GM12878 (cell line): ENCODE measurements around the gene TNFAIP3. TPM values are rescaled to one million over a fixed set of nuclear protein-coding genes. Genes with fewer than 3 reads are reported as not detected.

ENCODE experiments used
- ASH2L ChIP-seq: fragments of 300-600, 200-600 bp; sonication (generic); IDR thresholded peaks from 2 replicates; pipeline ENCODE4 v1.6.1; 2017; ENCODE audit warnings: low read depth, mild to moderate bottlenecking, borderline replicate concordance
- CHD2 ChIP-seq: IDR thresholded peaks from 2 replicates; pipeline ENCODE4 v1.6.1; 2011; ENCODE audit warnings: low read depth, low read length, improper control_type of control experiment, borderline replicate concordance
- GATAD2B ChIP-seq: fragments of 450-650 bp; conservative IDR thresholded peaks from 2 replicates; pipeline ENCODE4 v1.6.1; 2017; ENCODE audit warnings: low read depth, mild to moderate bottlenecking, moderate library complexity
- HDAC6 ChIP-seq: fragments of 200-600 bp; sonication (generic); IDR thresholded peaks from one replicate; pipeline ENCODE4 v1.8.0; 2017; ENCODE audit warnings: antibody characterized with exemption; ENCODE audit not compliant: unreplicated experiment
- HDGF ChIP-seq: fragments of 450-650 bp; IDR thresholded peaks from 2 replicates; pipeline ENCODE4 v1.6.1; 2016; ENCODE audit warnings: antibody characterized with exemption
- IKZF2 ChIP-seq, 2 experiments: fragments of 450-650 bp; IDR thresholded peaks; 2 replicates each; pipeline ENCODE4 v1.6.1; 2017; ENCODE audit warnings: mild to moderate bottlenecking in 2 of 2, moderate library complexity in 2 of 2
- KAT2A ChIP-seq: conservative IDR thresholded peaks from 2 replicates; pipeline ENCODE4 v1.6.1; 2011; ENCODE audit warnings: low read depth, low read length; ENCODE audit not compliant: control insufficient read depth
- LARP7 ChIP-seq: fragments of 450-650 bp; IDR thresholded peaks from 2 replicates; pipeline ENCODE4 v1.6.1; 2017; ENCODE audit warnings: mild to moderate bottlenecking
- MEF2A ChIP-seq: IDR thresholded peaks from 2 replicates; pipeline ENCODE4 v1.6.1; 2011; ENCODE audit warnings: low read depth, mild to moderate bottlenecking, low read length, moderate library complexity; ENCODE audit not compliant: insufficient read depth
- NRF1 ChIP-seq: conservative IDR thresholded peaks from 2 replicates; pipeline ENCODE4 v1.6.1; 2011; ENCODE audit warnings: mild to moderate bottlenecking, low read depth, low read length, improper control_type of control experiment
- PAX8 ChIP-seq: fragments of 450-650 bp; IDR thresholded peaks from 2 replicates; pipeline ENCODE4 v1.6.1; 2017; ENCODE audit warnings: mild to moderate bottlenecking, moderate library complexity
- PML ChIP-seq: IDR thresholded peaks from 2 replicates; pipeline ENCODE4 v1.6.1; 2012; ENCODE audit warnings: low read length, inconsistent platforms
- TAF1 ChIP-seq: IDR thresholded peaks from 2 replicates; pipeline ENCODE4 v1.6.1; 2011; ENCODE audit warnings: mild to moderate bottlenecking, low read depth, low read length, borderline replicate concordance
- TCF7 ChIP-seq: IDR thresholded peaks from 2 replicates; pipeline ENCODE4 v1.6.1; 2014; ENCODE audit warnings: antibody characterized with exemption, borderline replicate concordance
- polyA plus RNA-seq, 11 experiments: library from polyadenylated mRNA; depleted of rRNA in 4 of 11; unstranded in 6 of 11; stranded (reverse) in 5 of 11; fragments of >200 nt; fragmentation: Nextera tagmentation in 4 of 11; fragmentation: Illumina TruSeq in 1 of 11; extraction: Ambion mirVana in 4 of 11; extraction: Trizol in 1 of 11; gene quantifications; 1 replicate in 1 of 11; 2 replicates in 10 of 11; pipeline versions ENCODE4 v1.2.1 to v1.2.3, GENCODE V29; 2011 to 2016; ENCODE audit warnings: inconsistent platforms in 2 of 11, missing spikeins in 2 of 11, low read depth in 1 of 11
- total RNA-seq, 4 experiments: library from RNA; depleted of rRNA in 3 of 4; stranded (reverse); fragments of >200 nt in 3 of 4; fragmentation: Illumina TruSeq in 1 of 4; extraction: Trizol in 1 of 4; gene quantifications; 2 replicates each; pipeline versions ENCODE4 v1.2.1 to v1.2.3, GENCODE V29; 2013 to 2021
- TF ChIP-seq, protein P1 (sequence below): fragments of 450-650 bp; IDR thresholded peaks from 2 replicates; pipeline ENCODE4 v1.6.1; 2018; ENCODE audit warnings: borderline replicate concordance, mild to moderate bottlenecking; ENCODE audit not compliant: partially characterized antibody
- TF ChIP-seq, protein P2 (sequence below): fragments of 450-650 bp; IDR thresholded peaks from 2 replicates; pipeline ENCODE4 v1.6.1; 2016; ENCODE audit warnings: mild to moderate bottlenecking, moderate library complexity, borderline replicate concordance
- TF ChIP-seq, protein P3 (sequence below): fragments of 450-650 bp; formaldehyde crosslinking; IDR thresholded peaks from 2 replicates; pipeline ENCODE4 v1.4.0; 2022; ENCODE audit warnings: mild to moderate bottlenecking, moderate library complexity
- TF ChIP-seq, protein P4 (sequence below): fragments of 450-650 bp; IDR thresholded peaks from 2 replicates; pipeline ENCODE4 v1.6.1; 2018; ENCODE audit warnings: mild to moderate bottlenecking, low read depth, moderate library complexity; ENCODE audit not compliant: partially characterized antibody

Gene TNFAIP3
- total and polyA plus RNA-seq, 10 of the 15 experiments (the other 5 are each of a cell fraction or from before 2014, with no cell fraction given), result 18.0 to 350 (median 127) TPM

- TF ChIP-seq, protein P1, sequence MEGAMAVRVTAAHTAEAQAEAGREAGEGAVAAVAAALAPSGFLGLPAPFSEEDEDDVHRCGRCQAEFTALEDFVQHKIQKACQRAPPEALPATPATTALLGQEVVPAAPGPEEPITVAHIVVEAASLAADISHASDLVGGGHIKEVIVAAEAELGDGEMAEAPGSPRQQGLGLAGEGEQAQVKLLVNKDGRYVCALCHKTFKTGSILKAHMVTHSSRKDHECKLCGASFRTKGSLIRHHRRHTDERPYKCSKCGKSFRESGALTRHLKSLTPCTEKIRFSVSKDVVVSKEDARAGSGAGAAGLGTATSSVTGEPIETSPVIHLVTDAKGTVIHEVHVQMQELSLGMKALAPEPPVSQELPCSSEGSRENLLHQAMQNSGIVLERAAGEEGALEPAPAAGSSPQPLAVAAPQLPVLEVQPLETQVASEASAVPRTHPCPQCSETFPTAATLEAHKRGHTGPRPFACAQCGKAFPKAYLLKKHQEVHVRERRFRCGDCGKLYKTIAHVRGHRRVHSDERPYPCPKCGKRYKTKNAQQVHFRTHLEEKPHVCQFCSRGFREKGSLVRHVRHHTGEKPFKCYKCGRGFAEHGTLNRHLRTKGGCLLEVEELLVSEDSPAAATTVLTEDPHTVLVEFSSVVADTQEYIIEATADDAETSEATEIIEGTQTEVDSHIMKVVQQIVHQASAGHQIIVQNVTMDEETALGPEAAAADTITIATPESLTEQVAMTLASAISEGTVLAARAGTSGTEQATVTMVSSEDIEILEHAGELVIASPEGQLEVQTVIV, result no peak
- peak; percentile 23 to 30; a peak in 2 of 4 replicates for TF ChIP-seq IKZF2 (IDR thresholded peaks at IDR 0.05)
- TF ChIP-seq MEF2A, result no peak
- no peak for TF ChIP-seq HDAC6
- TF ChIP-seq, protein P2, sequence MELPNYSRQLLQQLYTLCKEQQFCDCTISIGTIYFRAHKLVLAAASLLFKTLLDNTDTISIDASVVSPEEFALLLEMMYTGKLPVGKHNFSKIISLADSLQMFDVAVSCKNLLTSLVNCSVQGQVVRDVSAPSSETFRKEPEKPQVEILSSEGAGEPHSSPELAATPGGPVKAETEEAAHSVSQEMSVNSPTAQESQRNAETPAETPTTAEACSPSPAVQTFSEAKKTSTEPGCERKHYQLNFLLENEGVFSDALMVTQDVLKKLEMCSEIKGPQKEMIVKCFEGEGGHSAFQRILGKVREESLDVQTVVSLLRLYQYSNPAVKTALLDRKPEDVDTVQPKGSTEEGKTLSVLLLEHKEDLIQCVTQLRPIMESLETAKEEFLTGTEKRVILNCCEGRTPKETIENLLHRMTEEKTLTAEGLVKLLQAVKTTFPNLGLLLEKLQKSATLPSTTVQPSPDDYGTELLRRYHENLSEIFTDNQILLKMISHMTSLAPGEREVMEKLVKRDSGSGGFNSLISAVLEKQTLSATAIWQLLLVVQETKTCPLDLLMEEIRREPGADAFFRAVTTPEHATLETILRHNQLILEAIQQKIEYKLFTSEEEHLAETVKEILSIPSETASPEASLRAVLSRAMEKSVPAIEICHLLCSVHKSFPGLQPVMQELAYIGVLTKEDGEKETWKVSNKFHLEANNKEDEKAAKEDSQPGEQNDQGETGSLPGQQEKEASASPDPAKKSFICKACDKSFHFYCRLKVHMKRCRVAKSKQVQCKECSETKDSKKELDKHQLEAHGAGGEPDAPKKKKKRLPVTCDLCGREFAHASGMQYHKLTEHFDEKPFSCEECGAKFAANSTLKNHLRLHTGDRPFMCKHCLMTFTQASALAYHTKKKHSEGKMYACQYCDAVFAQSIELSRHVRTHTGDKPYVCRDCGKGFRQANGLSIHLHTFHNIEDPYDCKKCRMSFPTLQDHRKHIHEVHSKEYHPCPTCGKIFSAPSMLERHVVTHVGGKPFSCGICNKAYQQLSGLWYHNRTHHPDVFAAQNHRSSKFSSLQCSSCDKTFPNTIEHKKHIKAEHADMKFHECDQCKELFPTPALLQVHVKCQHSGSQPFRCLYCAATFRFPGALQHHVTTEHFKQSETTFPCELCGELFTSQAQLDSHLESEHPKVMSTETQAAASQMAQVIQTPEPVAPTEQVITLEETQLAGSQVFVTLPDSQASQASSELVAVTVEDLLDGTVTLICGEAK, result no peak
- TF ChIP-seq KAT2A, result no peak
- TF ChIP-seq, protein P3, sequence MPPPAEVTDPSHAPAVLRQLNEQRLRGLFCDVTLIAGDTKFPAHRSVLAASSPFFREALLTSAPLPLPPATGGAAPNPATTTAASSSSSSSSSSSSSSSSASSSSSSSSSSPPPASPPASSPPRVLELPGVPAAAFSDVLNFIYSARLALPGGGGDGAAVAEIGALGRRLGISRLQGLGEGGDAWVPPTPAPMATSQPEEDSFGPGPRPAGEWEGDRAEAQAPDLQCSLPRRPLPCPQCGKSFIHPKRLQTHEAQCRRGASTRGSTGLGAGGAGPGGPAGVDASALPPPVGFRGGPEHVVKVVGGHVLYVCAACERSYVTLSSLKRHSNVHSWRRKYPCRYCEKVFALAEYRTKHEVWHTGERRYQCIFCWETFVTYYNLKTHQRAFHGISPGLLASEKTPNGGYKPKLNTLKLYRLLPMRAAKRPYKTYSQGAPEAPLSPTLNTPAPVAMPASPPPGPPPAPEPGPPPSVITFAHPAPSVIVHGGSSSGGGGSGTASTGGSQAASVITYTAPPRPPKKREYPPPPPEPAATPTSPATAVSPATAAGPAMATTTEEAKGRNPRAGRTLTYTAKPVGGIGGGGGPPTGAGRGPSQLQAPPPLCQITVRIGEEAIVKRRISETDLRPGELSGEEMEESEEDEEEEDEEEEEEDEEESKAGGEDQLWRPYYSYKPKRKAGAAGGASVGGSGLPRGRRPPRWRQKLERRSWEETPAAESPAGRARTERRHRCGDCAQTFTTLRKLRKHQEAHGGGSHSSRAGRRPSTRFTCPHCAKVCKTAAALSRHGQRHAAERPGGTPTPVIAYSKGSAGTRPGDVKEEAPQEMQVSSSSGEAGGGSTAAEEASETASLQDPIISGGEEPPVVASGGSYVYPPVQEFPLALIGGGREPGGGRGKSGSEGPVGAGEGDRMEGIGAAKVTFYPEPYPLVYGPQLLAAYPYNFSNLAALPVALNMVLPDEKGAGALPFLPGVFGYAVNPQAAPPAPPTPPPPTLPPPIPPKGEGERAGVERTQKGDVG (CRISPR knock-in tag), result no peak
- no peak for TF ChIP-seq GATAD2B
- TF ChIP-seq CHD2, result no peak
- TF ChIP-seq TCF7, result no peak
- 0 out of 2 replicates have a peak, but pooled peaks have one; percentile 11 for TF ChIP-seq LARP7
- TF ChIP-seq, protein P4, sequence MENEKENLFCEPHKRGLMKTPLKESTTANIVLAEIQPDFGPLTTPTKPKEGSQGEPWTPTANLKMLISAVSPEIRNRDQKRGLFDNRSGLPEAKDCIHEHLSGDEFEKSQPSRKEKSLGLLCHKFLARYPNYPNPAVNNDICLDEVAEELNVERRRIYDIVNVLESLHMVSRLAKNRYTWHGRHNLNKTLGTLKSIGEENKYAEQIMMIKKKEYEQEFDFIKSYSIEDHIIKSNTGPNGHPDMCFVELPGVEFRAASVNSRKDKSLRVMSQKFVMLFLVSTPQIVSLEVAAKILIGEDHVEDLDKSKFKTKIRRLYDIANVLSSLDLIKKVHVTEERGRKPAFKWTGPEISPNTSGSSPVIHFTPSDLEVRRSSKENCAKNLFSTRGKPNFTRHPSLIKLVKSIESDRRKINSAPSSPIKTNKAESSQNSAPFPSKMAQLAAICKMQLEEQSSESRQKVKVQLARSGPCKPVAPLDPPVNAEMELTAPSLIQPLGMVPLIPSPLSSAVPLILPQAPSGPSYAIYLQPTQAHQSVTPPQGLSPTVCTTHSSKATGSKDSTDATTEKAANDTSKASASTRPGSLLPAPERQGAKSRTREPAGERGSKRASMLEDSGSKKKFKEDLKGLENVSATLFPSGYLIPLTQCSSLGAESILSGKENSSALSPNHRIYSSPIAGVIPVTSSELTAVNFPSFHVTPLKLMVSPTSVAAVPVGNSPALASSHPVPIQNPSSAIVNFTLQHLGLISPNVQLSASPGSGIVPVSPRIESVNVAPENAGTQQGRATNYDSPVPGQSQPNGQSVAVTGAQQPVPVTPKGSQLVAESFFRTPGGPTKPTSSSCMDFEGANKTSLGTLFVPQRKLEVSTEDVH, result no peak
- TF ChIP-seq ASH2L, result no peak
- no peak for TF ChIP-seq HDGF
- TF ChIP-seq TAF1, result no peak
- TF ChIP-seq PML, result no peak
- no peak for TF ChIP-seq NRF1
- TF ChIP-seq PAX8, result no peak
These were observed 47.3 kb upstream of the TNFAIP3 start (continued) for GRCh38 chr6:137819740-137820139.
